Iris pigment epithelial cell (primary cell): Measurements from ENCODE around the gene GPR50.

Experiments used
- DNase-seq: peaks from one replicate; pipeline ENCODE4 v3.0.0-alpha.2; 2011; ENCODE audit warnings: low read depth

GPR50 gene

DNA sequence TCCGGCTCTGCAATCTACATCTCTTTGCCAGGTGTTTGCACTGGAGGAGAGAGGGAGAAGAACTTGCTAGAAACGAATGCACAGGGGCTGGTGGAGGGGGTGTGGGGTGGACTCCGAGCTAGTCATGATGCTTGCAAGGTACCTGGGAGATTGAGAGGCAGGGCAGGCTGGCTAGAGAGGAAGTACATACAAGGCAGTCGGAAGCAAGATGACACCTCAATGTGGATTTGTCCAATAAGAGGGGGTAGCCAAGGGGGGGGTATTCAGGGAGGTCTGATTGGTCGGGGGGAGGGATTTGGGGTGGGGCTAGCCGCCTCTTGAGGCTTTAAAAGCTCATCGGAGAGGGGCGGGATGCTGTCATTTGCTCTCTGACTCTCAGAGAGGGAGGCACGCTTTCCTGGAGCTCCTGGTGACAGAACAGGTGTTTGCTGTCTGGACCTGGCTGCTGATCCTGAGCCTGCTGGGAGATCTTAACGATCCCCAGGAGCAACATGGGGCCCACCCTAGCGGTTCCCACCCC lies at the start of gene GPR50:
TSS of gene GPR50 (plus strand) at position 354 of the 520 bp plus-strand sequence. CDS start at position 492, 138 bp downstream.
- DNase-seq, result no peak

- DNase-seq, result no peak
Observed at GRCh38 chrX:151132531-151132930, 43.9 kb upstream of the GPR50 start.

GRCh38 chrX:151151665-151152267 lies 24.6 kb upstream of the GPR50 start:
- peak; percentile 49 for DNase-seq

GRCh38 chrX:151153086-151153485 lies 23.3 kb upstream of the GPR50 start:
- peak; percentile 25 for DNase-seq

- DNase-seq, result no peak
Observed at GRCh38 chrX:151153667-151154066, 22.7 kb upstream of the GPR50 start.

DNA sequence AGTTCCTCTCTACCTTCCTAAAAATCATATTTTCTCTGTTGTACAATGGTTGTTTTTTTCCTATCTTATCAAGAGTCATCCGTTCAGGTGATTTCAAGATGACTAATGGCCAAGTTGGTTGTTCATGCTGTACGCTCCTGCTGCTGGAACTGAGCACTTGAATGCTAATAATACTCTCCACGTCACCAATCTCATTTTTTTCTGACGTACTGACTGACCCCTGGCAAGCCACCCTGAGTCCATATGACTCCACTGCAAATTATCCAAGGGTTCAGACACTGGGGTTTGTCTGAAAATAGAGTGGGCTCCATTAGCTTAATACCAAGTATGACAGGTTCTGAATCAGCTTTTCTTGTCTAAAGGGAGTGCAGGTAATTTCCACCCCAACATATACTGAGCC lies 21.1 kb upstream of the GPR50 start:
- no peak for DNase-seq

GRCh38 chrX:151161690-151162089 lies 14.7 kb upstream of the GPR50 start:
- no peak for DNase-seq

GRCh38 chrX:151167791-151168345 lies 8.5 kb upstream of the GPR50 start:
- no peak for DNase-seq

DNA sequence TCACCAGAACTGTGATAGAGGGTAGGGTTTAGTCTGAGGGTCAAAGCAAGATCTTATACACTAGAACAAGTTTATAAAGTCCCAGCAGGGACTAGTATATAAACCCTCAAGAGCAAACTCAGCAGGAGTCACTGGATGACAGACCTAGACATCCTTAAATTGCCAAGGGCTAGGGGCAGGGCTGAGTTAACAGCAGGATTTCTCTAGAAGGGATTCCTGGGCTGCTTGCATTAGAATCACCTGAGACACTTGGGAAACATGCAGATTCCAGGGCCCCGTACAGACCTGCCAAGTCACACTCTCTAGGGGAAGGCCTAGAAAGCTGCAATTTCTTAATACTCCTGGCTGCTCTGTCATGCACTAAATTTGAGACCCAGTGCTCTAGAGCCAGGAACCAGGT lies 6.6 kb upstream of the GPR50 start:
- DNase-seq, result no peak

DNA sequence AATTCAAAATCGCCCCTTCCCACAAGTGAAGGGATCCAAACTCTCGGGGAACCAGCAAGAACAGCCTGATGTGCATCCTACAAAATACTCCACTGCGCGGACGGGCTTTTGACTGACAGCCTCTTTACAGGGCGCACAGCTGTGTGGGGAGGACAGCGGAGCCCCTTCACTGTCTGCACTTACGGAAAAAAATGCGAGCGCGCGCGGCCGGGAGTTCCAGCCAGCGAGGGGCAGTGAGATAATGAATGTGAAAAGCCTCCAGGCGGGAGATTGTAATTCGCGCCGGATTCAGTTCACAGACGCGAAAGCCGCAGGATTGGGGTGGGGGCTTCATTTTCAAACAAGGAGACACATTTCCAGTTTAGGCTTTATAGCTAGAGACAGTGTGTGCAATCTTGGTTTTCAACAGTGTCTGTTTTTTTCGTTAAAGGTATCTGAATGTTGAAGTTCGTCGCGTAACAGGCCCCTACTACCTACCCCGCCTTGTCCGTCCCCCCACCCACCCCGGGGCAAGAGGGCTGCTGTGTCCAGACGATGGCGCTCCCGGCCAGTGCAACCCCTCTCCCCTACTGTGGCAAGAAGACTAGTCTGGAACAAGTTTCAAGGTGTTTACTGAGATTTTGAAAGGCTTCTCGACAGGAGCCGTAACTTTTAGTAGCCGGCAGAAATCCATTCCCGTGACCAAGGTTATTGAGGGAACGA lies 1.7 kb upstream of the GPR50 start:
- DNase-seq, result no peak

GRCh38 chrX:151175283-151176062 lies 911 bp upstream of the GPR50 start:
- DNase-seq, result no peak

GRCh38 chrX:151177141-151178027 lies 1.0 kb downstream of the GPR50 start:
- peak; percentile 3 for DNase-seq

- no peak for DNase-seq
Observed at GRCh38 chrX:151178746-151179145, 2.4 kb downstream of the GPR50 start.

DNA sequence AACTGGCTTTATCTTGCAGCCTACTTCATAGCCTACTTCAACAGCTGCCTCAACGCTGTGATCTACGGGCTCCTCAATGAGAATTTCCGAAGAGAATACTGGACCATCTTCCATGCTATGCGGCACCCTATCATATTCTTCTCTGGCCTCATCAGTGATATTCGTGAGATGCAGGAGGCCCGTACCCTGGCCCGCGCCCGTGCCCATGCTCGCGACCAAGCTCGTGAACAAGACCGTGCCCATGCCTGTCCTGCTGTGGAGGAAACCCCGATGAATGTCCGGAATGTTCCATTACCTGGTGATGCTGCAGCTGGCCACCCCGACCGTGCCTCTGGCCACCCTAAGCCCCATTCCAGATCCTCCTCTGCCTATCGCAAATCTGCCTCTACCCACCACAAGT lies 4.0 kb downstream of the GPR50 start:
- no peak for DNase-seq

DNA sequence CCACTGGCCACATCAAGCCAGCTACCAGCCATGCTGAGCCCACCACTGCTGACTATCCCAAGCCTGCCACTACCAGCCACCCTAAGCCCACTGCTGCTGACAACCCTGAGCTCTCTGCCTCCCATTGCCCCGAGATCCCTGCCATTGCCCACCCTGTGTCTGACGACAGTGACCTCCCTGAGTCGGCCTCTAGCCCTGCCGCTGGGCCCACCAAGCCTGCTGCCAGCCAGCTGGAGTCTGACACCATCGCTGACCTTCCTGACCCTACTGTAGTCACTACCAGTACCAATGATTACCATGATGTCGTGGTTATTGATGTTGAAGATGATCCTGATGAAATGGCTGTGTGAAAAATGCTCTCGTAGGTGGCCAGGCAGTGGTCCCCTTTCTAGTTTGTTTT lies 4.7 kb downstream of the GPR50 start:
- no peak for DNase-seq

DNA sequence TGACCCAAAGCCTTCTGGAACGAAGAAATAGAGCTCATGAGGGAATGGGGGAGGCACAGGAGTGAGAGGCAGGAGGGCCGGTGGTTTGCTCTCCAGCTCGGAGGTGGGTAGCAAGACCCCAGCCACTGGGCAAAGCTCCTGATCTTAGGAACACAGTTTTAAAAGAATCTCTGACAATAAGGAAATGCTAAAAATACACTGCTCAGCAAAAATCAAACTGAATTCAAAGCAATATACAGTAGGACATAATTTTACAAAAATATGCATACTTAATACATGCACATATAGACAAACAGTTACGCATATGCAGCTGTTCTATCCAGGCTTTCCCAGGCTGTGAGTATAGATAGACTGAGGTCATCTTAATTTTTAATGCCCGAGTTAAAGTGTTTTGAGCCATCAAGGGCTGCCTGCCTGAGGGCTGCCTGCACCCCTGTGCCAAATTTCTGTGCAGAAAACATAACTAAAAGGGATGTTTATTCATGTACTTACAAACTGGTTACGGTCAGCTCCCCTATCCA lies 6.9 kb downstream of the GPR50 start:
- DNase-seq, result no peak

DNA sequence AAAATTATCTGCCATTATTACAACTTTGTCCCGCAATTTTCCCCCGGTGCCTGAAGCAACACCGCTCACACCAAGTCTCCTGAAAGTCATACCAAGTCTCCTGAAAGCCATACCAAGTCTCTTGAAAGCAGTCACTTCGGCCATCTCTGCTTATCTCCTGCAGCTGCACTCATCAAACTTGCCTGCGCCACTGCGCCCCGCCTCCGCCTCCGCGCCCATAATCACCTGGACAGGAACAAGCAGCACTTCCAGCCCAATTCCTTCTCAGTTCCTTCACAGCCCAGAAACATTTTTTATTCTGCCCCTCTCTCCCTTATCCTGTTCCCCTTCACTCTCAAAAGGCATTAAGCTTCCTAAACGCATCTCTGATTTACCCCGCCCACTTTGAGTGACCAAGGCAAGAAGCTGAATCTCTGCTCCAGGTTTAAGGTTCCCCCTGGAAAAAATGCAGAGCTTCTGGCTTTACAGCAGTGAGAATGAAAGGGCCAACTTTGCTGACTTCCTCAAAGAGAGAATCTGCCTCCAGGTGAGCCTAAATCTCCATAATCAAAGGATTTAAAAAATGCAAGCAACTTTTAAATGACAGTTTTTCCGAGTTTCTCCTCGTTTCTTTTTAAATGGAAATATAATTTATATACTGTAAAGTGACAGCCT lies 7.7 kb downstream of the GPR50 start:
- no peak for DNase-seq

- DNase-seq, result no peak
Observed at GRCh38 chrX:151184705-151185104, 8.3 kb downstream of the GPR50 start.

DNA sequence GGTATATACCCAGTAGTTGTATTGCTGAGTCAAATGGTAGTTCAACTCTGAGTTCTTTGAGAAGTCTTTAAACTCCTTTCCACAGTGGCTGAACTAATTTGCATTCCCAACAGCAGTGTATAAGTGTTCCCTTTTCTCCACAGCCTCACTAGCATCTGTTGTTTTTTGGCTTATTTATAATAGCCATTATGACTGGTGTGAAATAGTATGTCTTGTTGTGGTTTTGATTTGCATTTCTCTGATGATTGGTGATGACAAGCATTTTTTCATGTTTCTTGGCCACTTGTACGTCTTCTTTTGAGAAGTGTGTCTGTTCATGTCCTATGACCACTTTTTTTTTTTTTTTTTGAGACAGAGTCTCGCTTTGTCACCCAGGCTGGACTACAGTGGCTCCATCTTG lies 30.5 kb downstream of the GPR50 start:
- no peak for DNase-seq

- DNase-seq, result no peak
Observed at GRCh38 chrX:151225843-151226242, 49.5 kb downstream of the GPR50 start.

DNA sequence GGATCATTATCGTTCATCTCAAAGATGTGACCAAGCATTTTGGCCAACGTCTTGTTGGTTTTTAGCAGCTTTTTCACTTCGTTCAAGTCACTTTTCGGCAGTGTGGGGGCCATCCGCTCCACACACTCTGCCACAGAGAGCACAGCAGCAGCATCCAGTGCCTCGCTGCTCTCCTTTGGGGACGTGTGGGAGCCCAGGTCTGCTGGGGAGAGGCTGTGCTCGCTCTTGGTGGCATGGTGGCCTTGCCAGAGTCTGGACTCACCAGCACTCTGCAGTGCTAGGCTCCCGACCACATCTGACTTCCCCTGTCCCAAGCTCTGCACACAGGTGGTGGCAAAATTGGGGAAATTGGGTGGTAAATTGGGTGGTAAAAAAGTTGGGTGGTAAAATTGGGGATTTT lies 50.6 kb downstream of the GPR50 start:
- no peak for DNase-seq
